ENCODE data around the gene PXYLP1.

Gene PXYLP1

DNA sequence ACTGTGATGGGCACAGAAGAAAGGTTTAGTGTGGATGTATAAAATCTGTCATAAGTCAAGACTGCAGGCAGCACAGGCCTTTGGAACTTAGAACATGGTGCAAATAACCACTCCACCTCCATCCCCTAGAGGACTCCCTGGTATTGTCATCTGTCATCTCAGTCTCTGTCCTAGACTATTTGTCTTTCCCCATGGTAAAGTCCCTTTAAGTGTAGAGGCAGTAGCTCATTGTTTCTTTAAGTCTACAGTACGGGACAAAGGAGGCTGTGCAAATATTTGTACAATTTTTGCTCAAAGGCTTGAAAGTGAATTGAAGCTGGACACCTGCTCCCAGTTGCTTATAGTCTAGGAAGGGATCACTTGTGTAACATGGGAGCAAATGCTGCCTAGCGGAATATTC, 3.2 kb upstream of the PXYLP1 start:
- in situ Hi-C loops (cut with MboI; ENCODE audit: low sequenced_read_pairs) = no loop called here

DNA sequence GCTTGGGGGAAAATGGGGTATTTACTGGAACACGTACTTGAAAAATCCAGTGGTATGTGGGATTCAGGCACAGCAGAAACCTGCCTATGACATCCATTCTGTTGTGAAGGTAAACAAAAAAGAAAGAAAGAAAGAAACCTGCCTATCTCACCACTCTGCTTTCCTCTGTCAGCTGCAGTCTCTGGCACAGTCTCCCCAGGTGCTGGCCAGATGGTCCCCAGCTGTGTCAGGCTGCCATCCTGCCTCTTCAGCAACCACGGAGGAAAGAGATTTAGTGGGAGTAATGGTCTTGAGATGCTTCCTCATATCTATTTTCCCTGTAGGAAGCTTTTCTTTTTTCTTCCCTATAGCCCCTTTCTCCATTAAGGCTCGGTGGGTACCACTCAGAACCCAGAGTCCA, 2.5 kb upstream of the PXYLP1 start:
- in situ Hi-C loops (cut with MboI; ENCODE audit: low sequenced_read_pairs) = no loop called here

DNA sequence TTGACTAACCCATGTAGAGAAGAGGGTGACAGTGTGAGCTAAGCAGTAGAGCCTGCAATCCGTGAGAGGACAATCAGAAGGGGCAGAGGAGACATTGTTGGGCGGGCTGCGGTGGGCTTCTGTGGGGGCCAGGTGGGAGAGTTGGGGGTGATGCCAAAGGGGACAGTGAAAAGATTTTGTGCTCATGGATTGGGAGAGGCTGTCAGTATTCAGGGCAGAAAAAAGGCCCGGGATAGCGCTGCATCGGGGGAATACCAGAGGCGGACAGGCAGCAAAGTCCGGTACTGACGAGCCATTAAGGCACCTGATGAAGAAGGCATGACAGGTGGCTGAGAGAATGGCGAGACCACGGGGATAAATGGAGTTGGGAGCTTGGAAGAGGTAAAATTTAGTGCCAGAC, 1.3 kb upstream of the PXYLP1 start:
- in situ Hi-C loops (cut with MboI; ENCODE audit: low sequenced_read_pairs) = no loop called here

DNA sequence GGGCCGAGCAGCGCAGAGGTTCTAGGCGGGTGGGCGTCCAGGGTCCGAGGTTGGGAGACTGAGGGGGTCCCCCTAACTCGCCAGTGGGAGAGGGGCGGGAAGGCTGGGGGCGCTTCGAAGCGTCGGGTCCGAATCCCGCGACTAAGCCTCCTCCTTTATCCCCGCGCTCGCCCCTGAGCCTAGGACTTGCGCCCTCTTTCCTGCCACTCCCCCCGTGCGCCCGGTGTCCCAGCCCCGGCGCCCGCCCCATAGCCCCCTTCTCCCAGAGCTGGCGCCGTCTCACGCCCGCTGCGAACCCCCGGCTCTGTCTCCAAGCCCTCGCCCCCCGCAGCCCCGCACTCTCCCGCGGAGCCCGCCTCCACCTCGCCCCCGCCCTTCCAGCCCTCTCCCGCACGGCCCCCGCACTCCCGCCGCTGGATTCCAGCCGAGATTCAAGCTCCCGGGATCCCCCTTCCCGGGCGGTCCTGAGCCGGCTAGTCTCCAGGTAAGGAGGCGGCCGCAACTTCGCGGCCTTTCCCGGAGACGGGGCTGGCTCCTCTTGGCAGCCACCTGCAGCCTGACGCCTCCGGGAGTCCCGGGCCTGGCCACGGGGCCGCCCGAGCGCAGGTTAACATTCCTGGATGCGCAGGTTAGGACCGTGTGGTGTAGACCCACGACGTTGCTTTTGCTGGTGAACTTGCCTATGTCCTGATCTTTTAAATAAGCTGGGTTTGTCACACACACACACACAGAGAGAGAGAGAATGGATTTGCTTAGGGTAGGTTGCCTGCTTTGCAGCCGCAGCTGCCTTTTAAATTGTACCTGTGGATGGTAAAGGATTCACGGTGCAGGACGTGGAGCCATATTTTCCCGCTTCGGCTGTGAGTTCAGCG, 563 bp downstream of the PXYLP1 start:
- in situ Hi-C loops (cut with MboI; ENCODE audit: low sequenced_read_pairs) = no loop called here

DNA sequence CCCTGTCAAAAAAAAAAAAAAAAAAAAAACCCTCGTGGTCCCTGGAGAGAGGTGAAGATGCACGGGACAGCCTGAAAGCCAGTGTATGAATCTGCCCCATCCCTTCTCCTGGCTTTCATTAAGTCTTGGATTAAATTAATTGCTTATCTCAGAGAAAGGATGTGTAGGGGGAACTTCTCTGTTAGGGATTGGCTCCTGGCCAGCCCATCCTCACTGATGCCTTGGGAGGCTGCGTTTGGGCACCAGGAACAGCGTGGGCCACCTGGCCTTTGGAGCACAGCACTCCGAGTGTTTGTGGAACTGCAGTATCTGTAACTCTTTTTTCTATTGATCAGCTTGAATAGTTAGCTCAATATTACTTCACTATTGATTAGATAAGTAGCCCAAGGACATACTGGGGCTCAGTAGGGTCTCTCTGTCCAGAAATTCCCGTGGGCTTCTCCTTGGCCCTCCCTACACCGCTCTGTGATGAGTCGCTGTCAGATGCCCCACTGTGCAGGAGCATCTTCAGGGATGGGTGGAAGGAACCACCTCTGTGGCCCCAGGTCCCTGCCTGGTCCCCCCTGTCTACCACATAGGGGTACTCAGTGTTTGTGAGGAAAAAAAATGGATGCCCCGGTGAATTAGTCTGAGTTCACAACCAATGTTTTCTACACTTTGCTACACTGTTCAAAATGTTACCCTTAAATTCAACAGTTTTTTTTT, 2.0 kb downstream of the PXYLP1 start:
- in situ Hi-C loops (cut with MboI; ENCODE audit: low sequenced_read_pairs) = no loop called here

DNA sequence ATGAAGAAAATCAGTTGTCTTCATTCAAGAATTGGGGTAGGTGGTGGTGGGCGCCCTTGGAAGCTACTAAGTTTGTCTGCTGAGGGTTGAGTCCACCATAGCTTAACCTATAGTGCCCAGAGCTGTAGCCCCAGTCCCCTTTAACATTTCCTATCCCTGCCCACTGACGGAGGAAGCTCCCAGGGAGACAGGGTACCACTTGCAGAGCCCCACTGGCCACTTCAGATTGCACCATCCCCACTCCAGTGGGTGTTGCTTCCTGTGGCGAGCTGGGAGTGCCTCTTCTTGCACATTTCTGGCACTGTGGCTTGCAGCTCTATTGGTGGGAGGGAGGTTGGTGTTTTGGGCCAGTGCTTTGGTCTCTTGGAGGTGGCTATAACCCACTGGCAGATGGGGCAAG, 2.7 kb downstream of the PXYLP1 start:
- in situ Hi-C loops (cut with MboI; ENCODE audit: low sequenced_read_pairs) = no loop called here

DNA sequence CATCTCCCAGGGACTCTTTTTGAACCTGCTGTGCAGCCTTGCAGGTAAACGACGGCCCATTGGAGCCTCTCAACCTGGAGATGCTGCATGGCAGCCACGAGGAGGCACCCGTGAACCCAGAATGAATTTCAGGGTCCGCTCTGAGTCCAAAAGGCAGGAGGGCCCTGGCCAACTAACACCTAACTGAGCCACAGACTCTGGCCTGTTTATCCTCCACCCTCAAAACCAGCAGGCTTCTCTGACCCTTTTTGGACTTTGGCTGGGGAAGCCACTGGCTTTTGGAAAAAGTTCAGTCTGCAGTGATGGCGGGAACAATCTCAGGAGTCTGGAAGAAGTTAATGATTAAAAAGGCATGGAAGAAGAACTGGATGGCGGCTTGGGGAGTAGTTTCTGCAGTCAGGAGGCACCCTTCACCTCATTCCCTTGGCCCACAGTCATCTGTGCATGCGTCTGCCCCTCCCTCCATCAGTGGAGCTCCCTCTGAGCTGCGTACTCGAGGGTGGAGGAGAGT, 4.1 kb downstream of the PXYLP1 start:
- in situ Hi-C loops (cut with MboI; ENCODE audit: low sequenced_read_pairs) = no loop called here

DNA sequence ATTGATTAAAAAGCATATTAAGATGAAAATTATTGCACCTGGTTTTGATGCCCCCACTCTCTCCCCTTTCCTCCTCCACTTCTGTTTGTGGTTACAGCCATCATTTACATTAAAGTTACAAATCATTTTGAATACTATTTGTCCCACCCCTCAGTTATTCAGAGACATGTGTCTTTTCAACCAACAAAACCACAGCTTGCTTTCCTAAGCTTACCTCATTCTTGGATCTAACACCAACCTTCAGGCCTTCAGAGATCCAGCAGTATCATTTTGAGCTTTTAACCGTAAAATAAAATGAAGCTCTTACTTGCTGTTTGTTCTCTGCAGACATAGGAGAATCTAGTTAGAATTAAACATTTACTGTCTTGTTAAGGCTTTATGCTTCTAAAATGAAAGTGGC, 4.7 kb downstream of the PXYLP1 start:
- in situ Hi-C loops (cut with MboI; ENCODE audit: low sequenced_read_pairs) = no loop called here

DNA sequence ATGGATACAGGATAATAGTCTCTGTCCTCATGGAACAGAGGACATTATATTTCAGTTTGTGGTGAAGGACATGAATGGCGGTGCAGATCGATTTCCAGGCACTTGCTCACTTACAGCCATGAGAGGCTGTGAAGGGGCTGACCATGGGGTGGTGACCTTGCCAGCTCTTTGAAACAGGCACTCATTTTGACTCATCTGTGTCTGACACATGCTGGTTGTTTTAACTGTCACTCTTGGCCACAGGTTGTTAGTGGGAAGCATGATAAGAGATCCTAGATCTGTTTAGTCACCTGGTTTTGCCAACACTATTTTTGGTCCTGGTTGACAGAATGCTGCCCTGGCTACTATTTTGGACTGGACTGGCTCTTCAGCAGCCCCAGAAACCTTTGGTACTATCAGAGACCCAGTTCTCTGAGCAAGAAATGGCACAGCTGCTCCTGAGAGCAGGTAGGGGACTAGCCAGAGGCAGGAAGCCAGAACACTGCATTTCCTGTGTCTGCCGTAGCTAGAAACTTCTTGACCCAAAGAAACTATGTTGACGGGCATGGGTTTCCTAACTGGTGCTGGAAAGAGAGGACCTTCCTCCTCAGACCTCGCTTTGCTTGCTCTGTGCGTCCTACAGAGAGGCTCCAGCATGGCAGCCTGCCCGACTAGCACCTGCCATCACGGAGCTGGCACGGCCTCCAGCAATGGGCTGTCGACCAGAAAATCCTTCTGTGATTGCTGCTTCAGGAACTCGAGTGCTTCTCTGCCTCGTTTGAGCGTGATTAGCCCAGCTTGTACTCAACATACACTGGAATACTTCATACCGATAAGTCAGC, 6.3 kb downstream of the PXYLP1 start:
- in situ Hi-C loops (cut with MboI; ENCODE audit: low sequenced_read_pairs) = no loop called here

DNA sequence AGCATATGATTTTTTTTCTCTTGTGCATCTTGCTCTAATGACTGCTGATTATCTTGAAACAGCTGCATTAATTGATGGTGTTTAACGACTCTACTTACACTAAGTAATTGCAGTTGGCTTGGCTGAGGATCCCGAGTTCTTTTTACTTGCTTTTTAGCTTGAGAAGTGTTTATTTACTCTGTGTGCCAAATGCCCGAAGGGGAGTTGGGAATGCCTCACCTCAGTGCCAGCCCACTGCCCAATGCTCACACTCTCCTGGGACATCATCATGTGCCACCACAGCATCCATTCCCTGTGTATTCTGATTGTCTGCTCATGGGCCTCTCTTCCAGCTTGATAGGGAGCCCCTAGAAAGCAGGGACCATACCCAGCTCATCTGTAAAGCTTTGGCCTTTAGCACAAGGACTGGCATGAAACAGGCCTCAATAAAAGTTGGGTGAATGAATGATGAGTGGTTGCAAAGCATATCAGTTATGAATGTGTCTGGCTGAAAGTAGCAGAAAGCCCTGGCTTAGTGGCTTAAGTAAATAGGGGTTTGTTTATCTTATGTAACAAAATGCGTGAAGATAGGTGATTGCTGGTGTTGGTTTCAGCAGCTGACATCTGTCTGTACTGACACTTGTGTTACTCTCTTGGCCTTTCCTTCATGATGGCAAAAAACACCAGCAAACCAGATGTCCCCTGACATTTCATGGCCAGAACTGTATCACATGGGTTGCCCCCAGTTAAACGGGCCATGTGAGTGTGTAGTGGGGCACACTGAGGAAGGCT, 8.1 kb downstream of the PXYLP1 start:
- in situ Hi-C loops (cut with MboI; ENCODE audit: low sequenced_read_pairs) = no loop called here

DNA sequence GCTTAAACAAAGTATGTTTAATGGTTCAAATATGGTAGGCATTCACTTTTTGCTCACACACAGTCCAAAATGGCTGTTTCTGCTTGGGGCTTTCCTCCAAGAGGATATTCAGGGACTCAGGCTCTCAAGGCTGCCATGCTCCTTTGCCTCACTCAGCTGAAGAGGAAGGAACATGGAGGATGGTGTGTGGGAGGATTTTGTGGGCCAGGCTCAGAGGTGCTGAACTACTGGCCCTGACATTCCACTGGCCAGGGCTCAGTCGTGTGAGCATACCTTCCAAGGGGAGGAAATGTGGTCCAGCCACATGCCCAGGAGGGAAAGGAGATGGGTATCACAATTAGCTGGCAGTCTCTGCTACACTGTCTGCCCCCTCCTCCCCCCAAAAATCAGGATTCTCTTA, 8.7 kb downstream of the PXYLP1 start:
- in situ Hi-C loops (cut with MboI; ENCODE audit: low sequenced_read_pairs) = no loop called here

DNA sequence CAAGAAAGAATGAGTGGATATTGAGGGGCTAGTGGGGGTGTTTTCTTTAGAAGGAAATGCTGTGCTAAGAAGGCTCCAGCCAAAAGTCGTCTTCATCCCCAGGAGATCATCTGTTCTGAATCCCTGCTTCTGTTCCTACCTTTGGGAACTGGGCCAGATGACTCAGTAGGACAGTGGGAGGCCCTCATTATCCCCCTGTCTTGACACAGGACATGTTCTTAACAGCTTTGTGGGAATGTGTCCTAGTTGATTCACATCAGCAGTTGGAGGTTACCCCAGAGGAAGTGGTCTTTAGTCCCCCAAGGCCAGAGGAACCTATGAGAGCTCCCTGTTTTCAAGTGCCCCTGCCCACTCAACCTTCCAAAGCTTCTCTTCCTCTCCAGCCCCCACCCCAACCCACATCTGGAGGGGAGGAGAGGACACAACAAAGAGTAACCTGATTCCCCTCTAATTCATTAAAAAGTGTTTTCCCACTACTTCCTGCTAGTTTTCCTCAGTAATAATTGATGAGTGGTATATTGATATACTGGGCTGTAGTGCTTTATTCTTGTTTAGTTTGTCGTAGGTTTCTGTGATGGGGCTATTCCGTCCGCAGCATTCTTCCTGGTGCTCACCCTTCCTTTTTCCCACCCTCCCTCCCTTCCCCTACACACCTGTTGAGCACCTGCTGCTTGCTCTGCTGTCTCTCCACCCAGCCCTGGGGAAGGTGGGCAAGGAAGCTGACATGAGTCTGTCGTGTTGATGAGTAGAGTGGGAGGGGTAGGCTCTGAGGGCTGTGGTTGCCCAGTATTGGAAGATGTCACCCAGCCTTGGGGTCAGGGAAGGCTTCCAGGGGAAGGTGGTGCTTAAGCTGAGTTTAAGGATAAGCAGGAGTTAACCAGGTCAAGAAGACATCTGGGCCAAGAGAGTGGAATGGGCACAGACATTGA, 9.3 kb downstream of the PXYLP1 start:
- in situ Hi-C loops (cut with MboI; ENCODE audit: low sequenced_read_pairs) = no loop called here

DNA sequence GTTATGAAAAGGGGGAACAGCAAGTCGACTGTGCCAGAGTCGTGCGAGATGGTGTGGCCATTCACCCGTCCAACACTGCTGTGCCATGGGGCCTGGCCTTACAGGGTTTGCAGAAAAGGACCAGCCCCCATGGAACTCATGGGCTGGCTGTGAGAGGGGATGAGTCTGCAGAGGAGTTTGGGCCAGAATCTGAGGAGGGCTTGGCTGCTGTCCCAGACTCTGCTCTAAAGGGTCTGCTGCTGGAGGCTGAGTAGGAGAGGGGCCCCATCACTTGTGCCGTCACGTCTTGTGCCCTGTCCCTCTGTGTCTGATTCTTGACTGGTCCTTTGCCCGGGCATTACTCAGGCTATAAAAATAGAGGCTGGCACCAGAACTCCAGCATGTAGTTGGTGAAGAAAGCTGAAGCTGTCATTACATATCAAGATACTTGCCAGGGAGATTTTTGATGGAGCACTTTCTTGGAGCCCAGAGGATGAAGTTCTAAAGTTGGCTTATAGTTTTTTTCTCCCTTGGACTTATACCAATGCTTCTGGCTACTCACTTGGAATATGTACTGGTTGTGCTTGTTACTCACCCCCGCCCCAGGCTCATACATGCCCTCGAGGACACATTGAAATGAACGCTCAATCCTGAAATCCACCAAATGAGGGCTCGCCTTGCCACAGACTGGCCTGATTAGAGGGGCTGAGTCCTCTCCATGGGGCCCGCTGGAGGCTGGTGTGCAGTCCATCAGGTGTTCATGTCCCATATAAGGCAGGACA, 10.2 kb downstream of the PXYLP1 start:
- in situ Hi-C loops (cut with MboI; ENCODE audit: low sequenced_read_pairs) = no loop called here

DNA sequence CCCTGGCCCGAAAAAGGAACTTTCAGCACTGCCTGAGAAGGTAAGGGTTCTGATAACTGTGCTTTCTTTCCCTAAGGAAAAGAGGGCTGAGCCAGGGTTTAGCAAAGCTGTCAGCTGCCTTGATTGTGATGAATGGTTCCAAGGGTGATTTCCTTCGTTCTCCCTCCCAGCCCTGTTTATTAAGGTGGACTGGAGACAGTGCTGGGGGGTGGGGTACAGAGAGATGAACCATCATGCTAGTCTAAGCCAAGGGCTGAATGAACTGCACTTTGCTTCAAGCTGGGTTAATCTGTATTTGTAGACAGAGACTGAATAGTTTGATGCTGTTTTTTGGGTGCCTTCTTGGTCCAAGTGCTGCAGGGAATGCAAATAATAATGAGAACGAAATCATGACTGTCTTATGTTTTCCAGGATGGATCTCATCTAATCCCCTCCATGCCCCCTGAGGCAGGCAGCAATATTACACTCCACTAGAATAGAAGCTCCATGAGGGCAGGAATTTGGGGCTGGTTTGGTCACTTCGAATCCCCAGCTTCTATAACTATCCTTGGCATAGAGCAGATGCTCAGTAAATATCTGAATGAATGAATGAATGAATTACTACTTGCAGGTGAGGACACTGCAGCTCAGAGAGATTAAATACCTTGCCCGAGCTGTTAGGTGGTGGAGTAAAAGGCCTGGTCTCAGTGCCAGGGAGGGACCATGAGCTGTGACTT, 10.9 kb downstream of the PXYLP1 start:
- in situ Hi-C loops (cut with MboI; ENCODE audit: low sequenced_read_pairs) = no loop called here

DNA sequence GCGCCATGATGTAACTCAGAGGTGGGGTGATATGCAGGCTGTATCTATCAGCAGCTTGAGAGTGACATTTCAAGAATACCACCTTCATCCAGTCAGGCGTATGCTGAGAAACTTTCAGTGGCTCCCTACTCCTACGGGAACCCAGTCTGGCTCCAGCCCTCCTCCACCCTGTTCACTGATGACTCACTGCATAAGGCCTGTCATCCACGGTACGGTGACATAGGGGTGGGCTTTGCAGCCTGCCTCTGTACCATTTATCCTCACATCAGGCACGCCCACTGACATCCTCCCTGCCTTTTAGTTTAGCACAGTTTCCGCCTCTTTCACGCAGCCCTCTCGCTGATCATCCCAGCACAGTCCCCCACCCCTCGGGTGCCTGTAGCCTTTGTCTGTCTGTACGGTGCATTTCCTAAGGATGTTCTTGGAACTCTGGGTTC, 11.7 kb downstream of the PXYLP1 start:
- in situ Hi-C loops (cut with MboI; ENCODE audit: low sequenced_read_pairs) = no loop called here

DNA sequence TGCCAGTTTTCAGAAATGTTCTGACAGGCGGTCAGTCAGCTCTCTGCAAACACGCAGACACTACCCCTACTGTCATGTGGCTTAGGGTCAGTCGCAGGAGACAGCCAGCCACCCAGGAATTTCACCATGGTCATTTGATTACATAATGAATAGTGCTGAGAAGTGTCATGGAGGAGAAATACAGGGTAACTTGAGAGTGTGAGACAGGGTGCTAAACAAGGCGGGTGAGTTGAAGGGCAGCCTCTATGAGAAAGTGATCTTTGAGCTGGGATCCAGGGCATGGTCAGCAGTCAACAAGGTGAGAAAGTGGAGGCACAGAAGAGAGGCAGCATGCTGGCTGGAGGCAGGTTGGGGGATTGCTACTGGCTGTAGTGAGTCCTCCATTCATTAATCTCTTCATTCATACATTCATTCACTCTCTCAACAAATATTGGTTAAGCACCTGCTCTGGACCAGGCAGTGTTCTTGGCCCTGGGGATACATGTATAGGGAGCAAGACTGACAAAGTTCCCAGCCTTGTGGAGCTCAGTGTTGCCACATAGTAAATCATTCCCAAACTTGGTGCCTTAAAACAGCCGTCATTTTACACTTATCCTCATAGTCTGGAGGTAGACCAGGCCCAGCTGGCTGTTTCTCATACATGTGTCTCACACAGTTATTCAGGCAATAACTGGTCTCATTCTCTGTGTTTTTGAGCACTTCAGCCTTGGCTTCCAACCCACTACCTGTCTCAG, 14.8 kb downstream of the PXYLP1 start:
- in situ Hi-C loops (cut with MboI; ENCODE audit: low sequenced_read_pairs) = no loop called here

DNA sequence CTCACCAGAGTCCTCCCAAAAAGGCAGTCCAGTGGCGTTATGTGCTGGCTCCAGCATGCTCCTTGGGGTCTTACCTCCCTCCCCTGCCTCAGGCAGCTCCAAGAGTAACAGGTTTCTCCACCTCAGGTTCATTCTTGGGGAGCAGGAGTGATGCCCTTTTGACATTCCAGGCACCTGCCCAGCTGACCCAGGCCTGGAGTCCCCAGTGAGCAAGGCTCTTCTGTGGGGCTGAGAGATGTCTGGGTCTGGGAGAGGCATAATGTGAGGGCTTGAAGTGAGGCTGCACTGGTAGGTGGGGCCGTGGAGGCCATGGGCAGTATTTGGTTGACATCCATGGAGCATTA, 15.3 kb downstream of the PXYLP1 start:
- in situ Hi-C loops (cut with MboI; ENCODE audit: low sequenced_read_pairs) = no loop called here

DNA sequence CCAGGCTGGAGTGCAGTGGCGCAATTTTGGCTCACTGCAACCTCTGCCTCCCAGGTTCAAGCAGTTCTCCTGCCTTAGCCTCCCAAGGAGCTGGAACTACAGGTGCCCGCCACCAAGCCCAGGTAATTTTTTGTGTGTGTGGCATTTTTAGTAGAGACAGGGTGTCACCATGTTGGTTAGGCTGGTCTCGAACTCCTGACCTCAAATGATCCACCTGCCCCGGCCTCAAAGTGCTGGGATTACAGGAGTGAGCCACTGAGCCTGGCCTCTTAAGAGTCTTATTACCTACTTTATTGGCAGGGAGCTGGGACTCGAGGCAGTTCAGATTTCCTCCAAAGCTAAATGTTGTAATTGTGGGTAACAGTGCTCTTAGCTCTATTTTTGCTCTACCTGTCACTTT, 16.4 kb downstream of the PXYLP1 start:
- in situ Hi-C loops (cut with MboI; ENCODE audit: low sequenced_read_pairs) = no loop called here

Measured in hTERT RPE-1 (cell line).